Jurkat, Clone E6-1 (cell line): ENCODE results near the gene ATXN1.

ENCODE experiments used
- DNase-seq: peaks from one replicate; pipeline ENCODE4 v3.0.0-alpha.2; 2011; ENCODE audit warnings: low read depth, low spot score
- H3K4me3 ChIP-seq: 2 replicates; pipeline ENCODE4 v1.5.1; 2011; ENCODE audit warnings: mild to moderate bottlenecking, low read length, control low read depth, moderate library complexity

Gene ATXN1

GRCh38 chr6:16765235-16765634, 4.0 kb upstream of the ATXN1 start:
- no peak for DNase-seq
- H3K4me3 ChIP-seq, result no peak overlapping the region

GRCh38 chr6:16764188-16764950, 3.1 kb upstream of the ATXN1 start:
- H3K4me3 ChIP-seq, result no peak overlapping the region
- DNase-seq, result no peak

GRCh38 chr6:16762550-16763477, 1.6 kb upstream of the ATXN1 start:
- no peak for DNase-seq
- H3K4me3 ChIP-seq, result peak overlapping the region; percentile 62

DNA sequence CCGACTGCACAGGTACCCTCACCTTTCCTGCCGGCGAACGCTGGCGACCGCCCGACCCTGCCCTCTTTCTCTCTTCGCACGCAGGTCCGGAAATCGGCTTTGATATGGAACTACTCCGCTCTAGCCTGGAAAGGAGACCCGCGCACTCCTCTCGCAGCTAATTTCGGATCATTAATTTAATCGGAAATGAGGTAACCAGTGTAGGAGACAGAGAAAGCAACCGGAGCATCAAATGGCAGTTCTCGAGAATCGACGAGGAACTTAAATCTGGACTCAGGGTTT, 949 bp upstream of the ATXN1 start:
- no peak for DNase-seq
- peak overlapping the region; percentile 62 for H3K4me3 ChIP-seq

DNA sequence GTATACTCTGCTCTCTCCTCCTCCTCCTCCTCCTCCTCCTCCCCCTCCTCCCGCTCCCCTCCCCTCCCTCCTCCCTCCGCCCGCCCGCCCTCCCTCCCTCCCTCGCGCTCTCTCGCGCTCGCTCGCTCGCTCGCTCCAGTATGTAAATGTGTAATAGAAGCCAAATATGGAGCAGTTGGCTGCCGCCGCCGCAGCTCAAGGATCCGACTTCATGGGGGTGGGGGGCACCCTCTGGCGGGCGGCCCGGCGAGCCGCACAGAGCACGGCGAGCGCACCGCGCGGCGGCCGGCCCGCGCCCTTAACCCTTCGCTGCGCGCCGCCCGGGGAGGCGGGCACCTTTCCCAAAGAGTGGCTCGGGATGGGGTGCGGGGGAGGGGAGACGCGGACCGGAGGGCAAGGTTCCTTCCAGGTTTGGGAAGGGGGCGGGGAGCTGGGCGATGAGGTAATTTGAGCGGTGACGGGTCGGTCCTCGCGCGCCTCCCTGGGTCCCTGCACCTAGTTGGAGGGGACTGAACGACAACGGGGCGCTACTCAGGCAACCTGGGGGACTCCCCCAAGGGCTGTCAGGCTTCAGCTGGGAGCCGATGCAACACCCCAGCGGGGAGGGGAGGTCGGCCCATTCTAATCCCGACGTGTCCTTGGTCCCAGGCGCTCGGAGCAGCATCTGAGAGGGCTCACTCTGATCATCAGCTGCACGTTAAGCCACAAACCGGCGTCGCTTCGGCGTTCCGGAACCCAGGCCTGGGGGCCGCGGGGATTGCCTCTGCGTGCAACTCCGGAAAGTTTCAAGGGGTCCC, 409 bp upstream of the ATXN1 start:
- DNase-seq, result peak; percentile 69
- peak overlapping the region; percentile 62 for H3K4me3 ChIP-seq

DNA sequence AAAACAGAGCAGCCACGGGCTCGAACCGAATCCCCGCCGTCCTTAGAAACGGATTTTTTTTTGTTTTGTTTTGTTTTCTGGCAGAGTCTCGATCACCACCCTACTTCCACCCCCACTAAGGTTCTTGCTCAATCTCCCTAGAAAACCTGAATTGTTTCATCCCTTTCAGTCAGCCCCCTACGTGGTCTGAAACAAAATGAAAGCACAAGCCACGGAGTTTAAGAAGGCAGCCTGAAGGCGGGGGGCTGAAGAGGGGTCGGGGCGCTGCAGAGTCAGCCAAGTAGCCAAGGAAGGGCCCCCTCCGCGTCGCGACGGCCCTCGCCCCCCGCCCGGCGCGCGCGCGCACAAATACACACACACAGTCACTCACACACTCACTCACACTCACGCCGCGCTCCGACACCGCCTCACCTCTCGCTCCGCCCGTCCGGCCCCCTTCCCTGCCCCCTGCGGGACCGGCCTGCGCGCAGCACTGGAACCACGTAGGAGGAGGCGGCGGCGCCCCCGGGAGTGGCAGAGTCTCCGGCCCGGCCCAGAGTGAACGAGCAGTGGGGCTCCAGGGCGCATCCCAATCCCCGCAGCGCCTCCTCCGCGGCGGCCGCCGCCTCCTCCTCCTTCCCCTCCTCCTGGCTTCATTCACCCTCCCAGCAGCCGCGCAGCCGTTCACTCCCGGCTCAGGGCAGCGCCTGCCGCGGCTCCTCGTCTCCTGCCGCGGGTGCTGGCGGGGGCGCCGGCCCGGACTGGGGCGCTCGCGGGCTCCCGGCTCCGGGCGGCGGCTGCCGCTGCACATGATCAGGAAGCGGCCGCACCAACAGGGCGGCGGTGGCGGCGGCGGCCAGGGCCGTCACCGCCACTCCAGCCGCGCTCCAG, 1.4 kb downstream of the ATXN1 start:
- H3K4me3 ChIP-seq, result peak overlapping the region; percentile 55
- no peak for DNase-seq

DNA sequence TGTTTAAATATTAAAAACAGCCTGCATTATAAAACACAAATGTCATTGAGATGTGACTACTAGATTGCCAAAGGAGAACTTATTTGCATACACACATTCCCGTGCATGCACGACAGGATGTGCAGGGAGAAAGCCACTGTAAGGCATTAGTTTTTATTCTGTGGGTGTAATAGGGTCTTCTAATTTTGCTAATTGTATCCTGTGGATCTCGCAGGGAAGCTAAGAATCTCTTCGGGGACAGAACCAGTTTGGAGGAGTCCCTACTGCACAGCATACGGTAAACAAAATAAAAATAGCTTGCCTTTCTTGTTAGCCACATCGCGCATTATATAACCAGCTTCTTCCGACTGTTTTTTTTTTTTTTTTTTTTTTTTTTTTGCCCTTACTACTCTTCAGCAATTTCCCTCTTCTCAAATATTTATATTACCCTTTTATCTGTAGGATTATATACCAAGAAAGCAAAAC, 2.0 kb downstream of the ATXN1 start:
- H3K4me3 ChIP-seq, result peak overlapping the region; percentile 55
- no peak for DNase-seq

DNA sequence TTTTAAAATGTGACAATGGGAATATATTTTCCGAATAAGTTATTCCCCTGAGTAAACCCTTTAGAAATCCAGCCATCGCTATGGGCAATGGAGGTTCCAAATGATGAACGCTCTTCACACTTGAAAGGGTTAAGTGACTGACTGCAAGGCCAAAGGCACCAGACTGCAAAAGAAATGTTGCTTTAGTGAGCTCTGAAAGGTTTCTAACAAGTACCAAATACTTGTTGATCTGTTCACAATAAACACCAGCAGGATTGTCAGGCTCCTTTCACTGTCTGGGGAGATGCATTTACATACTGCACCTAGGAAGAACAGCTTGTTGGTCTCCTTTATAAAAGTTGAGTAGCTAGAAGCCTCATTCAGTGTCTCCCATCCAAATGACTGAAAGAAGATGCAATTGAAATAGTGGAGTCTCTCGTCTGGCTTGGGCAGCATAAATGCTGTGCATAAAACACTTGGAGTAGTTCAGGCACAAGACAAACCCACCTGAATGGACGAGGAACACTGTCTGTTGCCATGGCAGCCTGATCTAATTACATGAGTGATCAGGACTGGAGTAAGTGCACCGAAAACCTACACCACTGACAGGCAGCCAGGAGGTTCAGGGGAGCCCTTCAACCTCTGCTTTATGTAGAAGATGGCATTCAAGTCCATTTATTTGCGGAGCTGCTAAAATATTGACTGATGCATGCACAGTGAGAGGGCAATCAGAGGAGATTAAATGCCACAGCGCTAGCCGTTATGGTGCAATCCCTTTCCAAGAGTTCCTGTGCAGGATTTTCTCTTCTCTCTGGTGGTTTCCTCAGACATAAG, 2.9 kb downstream of the ATXN1 start:
- DNase-seq, result no peak
- H3K4me3 ChIP-seq, result no peak overlapping the region

DNA sequence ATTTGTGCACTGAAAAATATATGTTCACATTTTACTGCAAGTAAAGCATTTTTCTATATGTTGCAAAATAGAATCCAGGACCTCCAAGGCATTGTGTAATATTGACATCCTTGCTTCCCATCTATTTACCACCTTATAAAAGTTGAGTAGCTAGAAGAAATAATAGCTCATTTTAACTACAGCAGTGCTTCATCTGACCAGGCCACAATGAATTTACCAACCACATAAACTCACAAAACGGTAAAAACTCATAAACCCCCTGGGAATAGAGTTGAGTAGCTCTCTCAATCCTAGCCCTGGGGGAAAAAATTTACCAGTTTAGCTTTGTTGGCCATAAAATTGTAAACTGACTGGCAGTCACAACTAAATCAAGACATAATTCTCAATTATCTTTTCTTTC, 3.9 kb downstream of the ATXN1 start:
- no peak overlapping the region for H3K4me3 ChIP-seq
- DNase-seq, result no peak

GRCh38 chr6:16756660-16757255, 4.5 kb downstream of the ATXN1 start:
- no peak for DNase-seq
- H3K4me3 ChIP-seq, result no peak overlapping the region

- DNase-seq, result no peak
- H3K4me3 ChIP-seq, result no peak overlapping the region
Measured at GRCh38 chr6:16755544-16755943, 5.7 kb downstream of the ATXN1 start.

- no peak overlapping the region for H3K4me3 ChIP-seq
- no peak for DNase-seq
Measured at GRCh38 chr6:16754876-16755275, 6.4 kb downstream of the ATXN1 start.

GRCh38 chr6:16754274-16754673, 7.0 kb downstream of the ATXN1 start:
- DNase-seq, result no peak

DNA sequence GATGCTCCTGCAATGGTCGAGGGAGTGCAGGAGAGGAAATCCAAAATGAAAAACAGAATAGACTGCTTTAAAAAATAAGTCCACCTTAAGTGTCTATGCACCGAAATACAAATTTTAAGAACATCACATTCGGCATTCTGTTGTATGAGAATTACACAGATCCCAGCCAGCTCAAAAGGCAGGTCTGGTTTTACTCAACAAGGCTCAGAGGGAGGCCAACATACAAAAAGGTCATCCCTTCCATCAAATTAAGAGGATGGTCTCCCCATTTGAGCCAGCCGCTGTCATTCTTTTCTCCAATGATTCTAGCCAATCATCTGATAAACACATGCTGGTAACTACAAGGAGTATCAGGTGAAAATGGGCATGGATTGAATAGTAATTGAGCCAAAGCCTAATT, 7.9 kb downstream of the ATXN1 start:
- H3K4me3 ChIP-seq, result no peak overlapping the region
- DNase-seq, result no peak

More at GRCh38 chr6:16754274-16754673, 7.0 kb downstream of the ATXN1 start:
- H3K4me3 ChIP-seq, result no peak overlapping the region

DNA sequence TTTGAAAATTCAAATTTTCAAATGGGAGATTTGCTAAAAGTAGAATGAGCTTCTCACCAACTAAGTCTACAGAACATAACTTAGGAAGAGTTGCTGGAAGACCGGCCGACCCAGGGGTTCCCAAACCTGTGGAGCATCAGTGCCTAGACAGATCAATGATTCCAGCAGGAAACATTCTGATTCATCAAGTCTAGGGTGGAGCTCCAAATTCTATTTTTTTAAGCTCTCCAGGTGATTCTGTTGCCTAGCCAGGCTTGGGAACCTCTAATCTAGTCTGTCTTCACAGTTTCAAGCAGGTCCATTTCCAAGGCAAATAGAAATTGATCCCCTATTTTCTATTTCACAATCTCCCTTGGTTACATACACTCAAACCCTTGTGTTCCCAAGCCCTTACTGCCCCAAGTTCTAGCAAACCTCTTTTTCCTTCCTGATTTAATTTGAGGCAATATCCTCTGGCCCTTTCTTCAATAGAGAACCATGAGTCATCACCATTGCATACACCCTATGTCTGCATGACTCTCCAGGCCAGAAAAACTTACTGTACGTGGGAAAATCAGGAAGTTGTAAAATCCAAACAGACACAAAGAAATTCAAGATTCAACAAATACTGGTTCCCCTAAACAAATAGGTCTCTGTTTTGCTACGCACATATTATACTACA, 8.9 kb downstream of the ATXN1 start:
- no peak for DNase-seq
- H3K4me3 ChIP-seq, result no peak overlapping the region

DNA sequence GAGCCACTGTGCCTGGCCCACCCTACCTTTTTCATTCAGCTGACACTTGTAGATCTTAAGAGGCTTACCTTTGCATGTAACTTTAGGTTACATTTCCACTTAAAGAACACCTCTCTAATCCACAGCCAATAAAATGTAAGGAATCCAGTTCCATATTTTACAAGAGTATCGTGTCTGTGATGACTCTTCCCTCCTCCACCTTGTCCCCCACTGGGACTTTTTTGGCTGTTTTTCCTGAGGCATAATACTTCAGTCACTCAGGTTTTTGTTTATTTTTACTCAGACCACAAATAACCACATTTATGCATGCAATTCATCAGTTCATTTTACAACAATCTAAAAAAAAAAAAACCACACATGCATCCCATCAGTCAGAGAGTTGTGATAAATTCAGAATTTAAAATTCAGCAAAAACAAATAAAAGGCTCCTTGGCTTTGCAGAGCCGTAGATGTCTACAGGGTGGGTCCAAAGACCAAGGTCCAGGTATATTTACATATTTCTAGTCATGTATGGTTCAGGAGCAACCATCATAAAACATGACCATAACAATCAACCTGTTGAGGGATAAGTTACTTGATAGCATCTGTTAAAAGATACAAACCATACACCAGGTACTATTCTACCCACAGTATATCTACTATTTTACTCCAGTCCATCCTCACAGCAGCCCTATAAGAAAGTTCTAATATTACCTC, 9.9 kb downstream of the ATXN1 start:
- H3K4me3 ChIP-seq, result no peak overlapping the region
- DNase-seq, result no peak

DNA sequence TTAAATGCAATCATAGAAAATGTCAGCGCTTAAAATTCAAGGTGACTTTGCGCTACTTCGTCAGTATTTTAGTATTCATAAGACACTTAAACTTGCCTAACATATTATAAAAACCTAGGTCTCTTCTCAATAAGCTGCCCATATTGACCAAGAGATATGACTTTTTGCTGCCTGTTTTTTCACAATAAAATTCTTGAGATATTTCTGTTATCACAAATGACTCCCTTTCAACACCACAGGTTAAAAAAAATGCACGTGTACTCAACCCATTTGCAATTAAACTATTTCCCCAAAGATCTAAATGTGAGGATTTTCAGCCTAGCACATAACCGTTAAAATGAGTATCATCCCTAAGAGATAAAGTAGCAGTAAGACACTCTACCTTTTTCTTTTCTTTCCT, 10.7 kb downstream of the ATXN1 start:
- no peak for DNase-seq
- no peak overlapping the region for H3K4me3 ChIP-seq
